CD4-positive, alpha-beta T cell (primary cell): Measurements from ENCODE around the gene KRTAP5-7. TPM values are rescaled to one million over a fixed set of nuclear protein-coding genes. Genes with fewer than 3 reads are reported as not detected.

ENCODE experiments used
- ATAC-seq: fragments of 200-7000 bp; cut with Tn5 transposase; one replicate; pipeline ENCODE4 v1.10.0; 2022; ENCODE audit warnings: mild to moderate bottlenecking; ENCODE audit not compliant: poor library complexity
- CTCF ChIA-PET: fragments of 350-600 bp; sonication (Branson Sonifier 250); formaldehyde crosslinking; loops from one replicate; lab custom pipeline; 2021; ENCODE audit warnings: antibody characterized with exemption, inconsistent platforms; lab: Charles Lee
- POLR2A ChIA-PET: fragments of 350-600 bp; sonication (Branson Sonifier 250); formaldehyde crosslinking; loops from one replicate; lab custom pipeline; 2021; ENCODE audit warnings: antibody characterized with exemption, inconsistent platforms; lab: Charles Lee
- DNase-seq, 14 experiments: peaks; one replicate each; pipeline ENCODE4 v3.0.0-alpha.2; 2013 to 2020; ENCODE audit warnings: mixed read lengths in 2 of 14
- H3K27ac ChIP-seq, 2 donors: one replicate each; pipeline versions ENCODE4 v1.5.1 to v1.7.0; 2013; ENCODE audit warnings: low read length in 2 of 2, low read depth in 1 of 2, mild to moderate bottlenecking in 1 of 2
- H3K27me3 ChIP-seq, 2 experiments: 1 replicate in 1 of 2; 2 replicates in 1 of 2; pipeline versions ENCODE4 v1.6.1 to v1.7.0; 2013; ENCODE audit warnings: low read length in 2 of 2, control low read depth in 1 of 2, mild to moderate bottlenecking in 1 of 2, moderate library complexity in 1 of 2; ENCODE audit not compliant: insufficient read depth in 2 of 2, control insufficient read depth in 1 of 2
- H3K36me3 ChIP-seq: one replicate; pipeline ENCODE4 v1.6.1; 2013; ENCODE audit warnings: low read length, control low read depth; ENCODE audit not compliant: insufficient read depth
- H3K4me1 ChIP-seq: one replicate; pipeline ENCODE4 v1.6.1; 2013; ENCODE audit warnings: low read length, control low read depth; ENCODE audit not compliant: insufficient read depth
- H3K4me3 ChIP-seq: one replicate; pipeline ENCODE4 v1.5.1; 2013; ENCODE audit warnings: mild to moderate bottlenecking, low read length, moderate library complexity
- H3K9me3 ChIP-seq, 2 experiments: 1 replicate in 1 of 2; 2 replicates in 1 of 2; pipeline versions ENCODE4 v1.6.1 to v1.7.0; 2013; ENCODE audit warnings: low read length in 2 of 2, mild to moderate bottlenecking in 2 of 2, control low read depth in 1 of 2, moderate library complexity in 1 of 2; ENCODE audit not compliant: control insufficient read depth in 1 of 2, insufficient read depth in 1 of 2
- H3K27ac Mint-ChIP-seq: one replicate; pipeline ENCODE4 v1.8.0; 2020; ENCODE audit warnings: mixed read lengths
- H3K27me3 Mint-ChIP-seq: one replicate; pipeline ENCODE4 v1.8.0; 2021; ENCODE audit warnings: mixed read lengths
- H3K36me3 Mint-ChIP-seq: one replicate; pipeline ENCODE4 v1.8.0; 2021; ENCODE audit warnings: low read depth, mixed read lengths
- H3K4me1 Mint-ChIP-seq: one replicate; pipeline ENCODE4 v1.8.0; 2021; ENCODE audit warnings: low read depth, mixed read lengths
- H3K4me3 Mint-ChIP-seq: one replicate; pipeline ENCODE4 v1.8.0; 2020; ENCODE audit warnings: mild to moderate bottlenecking, mixed read lengths
- H3K9me3 Mint-ChIP-seq: one replicate; pipeline ENCODE4 v1.8.0; 2020; ENCODE audit warnings: mixed read lengths
- intact Hi-C, 2 experiments: fragments of 100-400 bp; cut with DNase I in 1 of 2; cut with micrococcal nuclease in 1 of 2; formaldehyde crosslinking; loops; one replicate each; pipeline versions ENCODE4 v1.15.1 to v1.9.0; 2023 to 2025; cut with DNase I, micrococcal nuclease
- total RNA-seq, 174 experiments: library from RNA in 2 of 174; stranded (reverse) in 2 of 174; gene quantifications; one replicate each; pipeline ENCODE4 v1.2.3 and lab custom pipeline; 2021 to 2026
- TF ChIP-seq, protein P1 (sequence below): fragments of 200-600 bp; IDR thresholded peaks from one replicate; pipeline ENCODE4 v1.8.0; 2022; ENCODE audit warnings: antibody characterized with exemption, mild to moderate bottlenecking

The KRTAP5-7 gene
- total RNA-seq, 2 experiments from 2014 or later: not detected

DNA sequence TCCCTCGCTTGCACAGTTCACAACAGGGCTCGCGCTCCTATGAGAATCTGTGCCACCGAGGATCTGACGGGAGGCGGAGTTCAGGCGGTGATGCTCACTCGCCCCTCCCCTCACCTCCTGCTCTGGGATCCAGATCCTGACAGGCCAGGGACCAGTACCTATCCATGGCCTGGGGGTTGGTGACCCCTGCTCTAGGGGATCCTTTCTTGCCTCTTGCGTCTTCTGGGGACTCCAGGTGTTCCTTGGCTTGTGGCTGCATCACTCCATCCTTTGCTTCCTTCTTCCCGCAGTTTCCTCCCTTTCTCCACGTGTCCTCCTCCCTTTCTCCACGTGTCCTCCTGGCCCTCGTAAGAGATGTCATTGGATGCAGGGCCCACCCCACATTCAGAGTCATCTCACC lies 30.6 kb upstream of the KRTAP5-7 start:
- Histone ChIP-seq H3K4me3 (no peak overlapping the region), H3K4me1 (no peaks in the 10 kb centered on the region), H3K27me3 (no peaks in the 10 kb centered on the region), H3K9me3 (peaks cover 0 to 9% of the 10 kb centered on the region in 2 experiments), H3K36me3 (peaks cover 87% of the 10 kb centered on the region), H3K27ac (no peak overlapping the region)
- ChIA-PET POLR2A (no interaction called here), CTCF (no interaction called here)
- H3K4me3 Mint-ChIP-seq: no peak overlapping the region
- ATAC-seq (no peak), DNase-seq (no peak)
- H3K27ac Mint-ChIP-seq: no peak overlapping the region
- intact Hi-C loops: no loop called here
- no peaks in the 10 kb centered on the region for H3K9me3 Mint-ChIP-seq
- TF ChIP-seq, protein P1, sequence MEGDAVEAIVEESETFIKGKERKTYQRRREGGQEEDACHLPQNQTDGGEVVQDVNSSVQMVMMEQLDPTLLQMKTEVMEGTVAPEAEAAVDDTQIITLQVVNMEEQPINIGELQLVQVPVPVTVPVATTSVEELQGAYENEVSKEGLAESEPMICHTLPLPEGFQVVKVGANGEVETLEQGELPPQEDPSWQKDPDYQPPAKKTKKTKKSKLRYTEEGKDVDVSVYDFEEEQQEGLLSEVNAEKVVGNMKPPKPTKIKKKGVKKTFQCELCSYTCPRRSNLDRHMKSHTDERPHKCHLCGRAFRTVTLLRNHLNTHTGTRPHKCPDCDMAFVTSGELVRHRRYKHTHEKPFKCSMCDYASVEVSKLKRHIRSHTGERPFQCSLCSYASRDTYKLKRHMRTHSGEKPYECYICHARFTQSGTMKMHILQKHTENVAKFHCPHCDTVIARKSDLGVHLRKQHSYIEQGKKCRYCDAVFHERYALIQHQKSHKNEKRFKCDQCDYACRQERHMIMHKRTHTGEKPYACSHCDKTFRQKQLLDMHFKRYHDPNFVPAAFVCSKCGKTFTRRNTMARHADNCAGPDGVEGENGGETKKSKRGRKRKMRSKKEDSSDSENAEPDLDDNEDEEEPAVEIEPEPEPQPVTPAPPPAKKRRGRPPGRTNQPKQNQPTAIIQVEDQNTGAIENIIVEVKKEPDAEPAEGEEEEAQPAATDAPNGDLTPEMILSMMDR: no peak
- H3K27me3 Mint-ChIP-seq: no peaks in the 10 kb centered on the region
- H3K4me1 Mint-ChIP-seq: no peaks in the 10 kb centered on the region
- H3K36me3 Mint-ChIP-seq: peaks cover 95% of the 10 kb centered on the region

- peaks cover 86% of the 10 kb centered on the region for H3K36me3 ChIP-seq
- CTCF ChIA-PET: no interaction called here
- H3K36me3 Mint-ChIP-seq: peaks cover 94% of the 10 kb centered on the region
Observed at GRCh38 chr11:71498091-71498490, 29.0 kb upstream of the KRTAP5-7 start.

DNA sequence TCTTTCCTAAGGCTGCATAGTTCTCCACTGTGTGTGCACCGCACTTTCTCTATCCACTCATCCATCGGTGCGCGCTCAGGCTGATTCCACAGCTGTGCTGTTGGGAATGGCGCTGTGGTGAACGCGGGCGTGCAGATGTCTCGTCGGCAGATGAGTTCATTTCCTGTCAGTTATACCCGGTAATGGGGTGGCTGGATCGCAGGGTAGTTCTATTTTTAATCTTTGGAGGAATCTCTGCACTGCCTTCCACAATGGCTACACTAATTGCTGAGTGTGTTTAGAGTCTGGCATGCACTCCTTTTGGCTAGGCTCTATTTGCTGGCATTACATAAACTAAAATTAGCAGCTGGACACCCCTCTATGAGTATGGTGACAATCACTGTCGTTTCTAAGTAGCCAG lies 27.9 kb upstream of the KRTAP5-7 start:
- Mint-ChIP-seq H3K27ac (no peak overlapping the region), H3K9me3 (no peaks in the 10 kb centered on the region), H3K36me3 (peaks cover 98% of the 10 kb centered on the region), H3K4me1 (no peaks in the 10 kb centered on the region), H3K27me3 (no peaks in the 10 kb centered on the region), H3K4me3 (no peak overlapping the region)
- Histone ChIP-seq H3K27me3 (no peaks in the 10 kb centered on the region), H3K4me1 (no peaks in the 10 kb centered on the region), H3K27ac (no peak overlapping the region), H3K36me3 (peaks cover 93% of the 10 kb centered on the region), H3K9me3 (peaks cover 0 to 10% of the 10 kb centered on the region in 2 experiments), H3K4me3 (no peak overlapping the region)
- ATAC-seq (no peak), DNase-seq (peak in 1 of 14 experiments; percentile 11)
- ChIA-PET CTCF (no interaction called here), POLR2A (no interaction called here)
- TF ChIP-seq, protein P1: no peak
- intact Hi-C loops: no loop called here

More at GRCh38 chr11:71498091-71498490, 29.0 kb upstream of the KRTAP5-7 start:
- POLR2A ChIA-PET: no interaction called here
- H3K4me1 Mint-ChIP-seq: no peaks in the 10 kb centered on the region
- H3K27me3 Mint-ChIP-seq: no peaks in the 10 kb centered on the region
- no peaks in the 10 kb centered on the region for H3K9me3 Mint-ChIP-seq
- Histone ChIP-seq H3K4me3 (no peak overlapping the region), H3K27me3 (no peaks in the 10 kb centered on the region), H3K4me1 (no peaks in the 10 kb centered on the region), H3K27ac (no peak overlapping the region), H3K9me3 (peaks cover 0 to 9% of the 10 kb centered on the region in 2 experiments)
- TF ChIP-seq, protein P1: no peak
- intact Hi-C loops: no loop called here
- no peak overlapping the region for H3K4me3 Mint-ChIP-seq
- DNase-seq (peak in 1 of 14 experiments; percentile 12), ATAC-seq (no peak)
- H3K27ac Mint-ChIP-seq: no peak overlapping the region
